ENCODE measurements around the gene PCDHGB5.

DNA sequence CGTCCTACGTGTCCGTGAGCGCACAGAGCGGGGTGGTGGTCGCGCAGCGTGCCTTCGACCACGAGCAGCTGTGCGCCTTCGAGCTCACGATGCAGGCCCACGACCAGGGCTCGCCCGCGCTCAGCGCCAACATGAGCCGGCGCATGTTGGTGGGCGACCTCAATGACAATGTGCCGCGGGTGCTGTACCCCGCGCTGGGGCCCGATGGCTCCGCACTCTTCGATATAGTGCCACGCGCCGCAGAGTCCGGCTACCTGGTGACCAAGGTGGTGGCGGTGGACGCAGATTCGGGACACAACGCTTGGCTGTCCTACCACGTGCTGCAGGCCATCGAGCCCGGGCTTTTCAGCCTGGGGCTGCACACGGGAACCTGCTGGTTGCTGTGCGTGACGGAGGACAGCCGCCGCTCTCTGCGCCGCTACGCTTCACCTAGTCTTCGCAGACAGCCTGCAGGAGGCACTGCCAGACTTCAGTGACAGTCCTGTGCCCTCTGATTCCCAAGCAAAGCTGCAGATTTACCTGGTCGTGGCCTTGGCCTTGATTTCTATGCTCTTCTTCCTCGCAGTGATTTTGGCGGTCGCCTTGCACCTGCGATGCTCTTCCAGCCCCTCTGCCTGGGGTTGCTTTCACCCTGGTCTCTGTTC lies 30.2 kb downstream of the PCDHGB5 start:
- TF ChIP-seq, protein P1, sequence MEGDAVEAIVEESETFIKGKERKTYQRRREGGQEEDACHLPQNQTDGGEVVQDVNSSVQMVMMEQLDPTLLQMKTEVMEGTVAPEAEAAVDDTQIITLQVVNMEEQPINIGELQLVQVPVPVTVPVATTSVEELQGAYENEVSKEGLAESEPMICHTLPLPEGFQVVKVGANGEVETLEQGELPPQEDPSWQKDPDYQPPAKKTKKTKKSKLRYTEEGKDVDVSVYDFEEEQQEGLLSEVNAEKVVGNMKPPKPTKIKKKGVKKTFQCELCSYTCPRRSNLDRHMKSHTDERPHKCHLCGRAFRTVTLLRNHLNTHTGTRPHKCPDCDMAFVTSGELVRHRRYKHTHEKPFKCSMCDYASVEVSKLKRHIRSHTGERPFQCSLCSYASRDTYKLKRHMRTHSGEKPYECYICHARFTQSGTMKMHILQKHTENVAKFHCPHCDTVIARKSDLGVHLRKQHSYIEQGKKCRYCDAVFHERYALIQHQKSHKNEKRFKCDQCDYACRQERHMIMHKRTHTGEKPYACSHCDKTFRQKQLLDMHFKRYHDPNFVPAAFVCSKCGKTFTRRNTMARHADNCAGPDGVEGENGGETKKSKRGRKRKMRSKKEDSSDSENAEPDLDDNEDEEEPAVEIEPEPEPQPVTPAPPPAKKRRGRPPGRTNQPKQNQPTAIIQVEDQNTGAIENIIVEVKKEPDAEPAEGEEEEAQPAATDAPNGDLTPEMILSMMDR (IDR thresholded peaks at IDR 0.05): no peak
- no peak for TF ChIP-seq POLR2AphosphoS5 (IDR thresholded peaks at IDR 0.05)
- no peak for TF ChIP-seq POLR2A (IDR thresholded peaks at IDR 0.05)

Data from suprapubic skin (tissue), 4 donors.